GM12891 (cell line): ENCODE data around the gene CCDC59.
"Not testable (repeated sequence)": the region's sequence is repeated elsewhere in the genome, so short reads cannot be mapped to it uniquely, and the experiment has no call there.

ENCODE experiments used
- DNase-seq: peaks from one replicate; pipeline ENCODE4 v3.0.0; 2011; ENCODE audit warnings: low spot score; ENCODE audit not compliant: insufficient read length
- FAIRE-seq: peaks from 2 replicates; lab custom pipeline; 2011; peaks lifted over from hg19 to GRCh38; lab: Jason Lieb, UNC
- PAX5 ChIP-seq: IDR thresholded peaks from 2 replicates; pipeline ENCODE4 v1.6.1; 2011; ENCODE audit warnings: low read length, moderate library complexity, mild to moderate bottlenecking; ENCODE audit not compliant: insufficient read depth, severe bottlenecking
- POLR2A ChIP-seq: IDR thresholded peaks from 2 replicates; pipeline ENCODE4 v1.6.1; 2011; ENCODE audit warnings: low read depth, low read length, control low read depth
- POLR2AphosphoS5 ChIP-seq: IDR thresholded peaks from 2 replicates; pipeline ENCODE4 v1.6.1; 2011; ENCODE audit warnings: low read depth, low read length, control low read depth
- POU2F2 ChIP-seq: IDR thresholded peaks from 2 replicates; pipeline ENCODE4 v1.6.1; 2011; ENCODE audit warnings: low read depth, mild to moderate bottlenecking, control low read depth, low read length, moderate library complexity
- SPI1 ChIP-seq: IDR thresholded peaks from 2 replicates; pipeline ENCODE4 v1.6.1; 2011; ENCODE audit warnings: low read depth, low read length, control low read depth
- TAF1 ChIP-seq: IDR thresholded peaks from 2 replicates; pipeline ENCODE4 v1.6.1; 2011; ENCODE audit warnings: low read depth, low read length, control low read depth

Gene CCDC59

GRCh38 chr12:82361461-82361915 lies 3.3 kb upstream of the CCDC59 start:
- no peak for FAIRE-seq
- TF ChIP-seq POLR2AphosphoS5 (no peak), POLR2A (no peak), PAX5 (no peak), TAF1 (no peak)
- no peak for DNase-seq

- not testable (repeated sequence) for FAIRE-seq, DNase-seq
Observed at GRCh38 chr12:82360834-82361233, 2.6 kb upstream of the CCDC59 start.

DNA sequence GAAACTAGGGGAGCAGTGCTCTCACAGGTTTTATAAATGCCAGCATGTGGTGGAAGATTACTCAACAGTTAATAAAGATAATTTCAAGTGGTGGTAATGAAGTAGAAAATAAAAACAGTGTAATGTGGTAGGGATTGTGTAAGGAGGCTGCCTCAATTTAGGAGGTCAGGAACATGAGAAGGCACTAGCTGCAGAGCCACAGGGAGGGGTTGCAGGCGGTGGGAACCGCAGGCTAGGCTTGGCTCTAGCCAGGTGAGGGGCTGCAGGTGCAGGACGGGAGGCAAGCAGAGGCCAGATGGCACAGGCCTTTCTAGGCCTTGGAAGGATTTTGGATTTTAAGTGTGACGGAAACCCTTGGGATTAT lies 910 bp upstream of the CCDC59 start:
- FAIRE-seq: no peak
- no peak for DNase-seq
- TF ChIP-seq PAX5 (no peak), POLR2AphosphoS5 (no peak), POU2F2 (no peak), SPI1 (no peak), TAF1 (no peak), POLR2A (no peak)

DNA sequence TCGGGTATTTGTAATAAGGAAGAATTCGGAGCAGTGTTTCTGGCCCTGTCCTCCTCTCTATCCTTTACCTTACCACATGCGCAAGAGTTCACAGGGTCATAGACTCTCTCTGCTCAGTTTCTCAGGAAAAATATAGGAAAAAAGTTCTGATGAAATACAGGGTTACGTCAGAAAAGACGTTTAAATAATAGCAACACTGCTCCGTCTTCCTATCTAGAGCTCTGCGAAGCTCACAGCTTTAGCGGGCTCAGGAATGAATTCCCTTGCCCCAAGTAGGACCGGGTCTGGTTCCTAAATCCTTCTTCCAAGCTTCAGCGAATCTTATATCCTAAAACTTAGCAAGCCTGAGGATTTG lies 365 bp downstream of the CCDC59 start:
- no peak for TF ChIP-seq POU2F2
- no peak for TF ChIP-seq PAX5
- TF ChIP-seq POLR2A: no peak
- FAIRE-seq: no peak
- no peak for DNase-seq

GRCh38 chr12:82357340-82357739 lies 847 bp downstream of the CCDC59 start:
- FAIRE-seq (no peak), DNase-seq (no peak)
- no peak for TF ChIP-seq TAF1
- TF ChIP-seq POLR2AphosphoS5: no peak
- TF ChIP-seq POLR2A: no peak
- TF ChIP-seq POU2F2: no peak
- no peak for TF ChIP-seq PAX5
- no peak for TF ChIP-seq SPI1

DNA sequence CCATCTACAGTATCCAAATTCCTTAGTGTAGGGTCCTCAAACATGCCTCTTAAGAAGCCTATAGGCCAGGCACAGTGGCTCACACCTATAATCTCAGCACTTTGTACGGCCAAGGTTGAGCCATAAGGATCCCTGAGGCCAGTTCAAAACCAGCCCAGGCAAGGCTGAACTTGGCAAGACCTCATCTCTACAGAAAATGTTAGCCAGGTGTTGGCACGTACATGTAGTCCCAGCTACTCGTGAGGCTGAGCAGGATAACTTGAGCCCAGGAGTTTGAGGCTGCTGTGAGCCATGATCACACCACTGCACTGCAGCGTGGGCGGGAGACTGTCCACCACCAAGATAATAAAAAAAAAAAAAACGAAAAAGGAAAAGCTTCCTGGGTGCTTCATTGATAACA lies 6.8 kb downstream of the CCDC59 start:
- DNase-seq: no peak
- no peak for FAIRE-seq
- TF ChIP-seq PAX5: no peak
- TF ChIP-seq POLR2A: no peak
- no peak for TF ChIP-seq SPI1
- TF ChIP-seq POU2F2: no peak
- no peak for TF ChIP-seq POLR2AphosphoS5
- no peak for TF ChIP-seq TAF1

DNA sequence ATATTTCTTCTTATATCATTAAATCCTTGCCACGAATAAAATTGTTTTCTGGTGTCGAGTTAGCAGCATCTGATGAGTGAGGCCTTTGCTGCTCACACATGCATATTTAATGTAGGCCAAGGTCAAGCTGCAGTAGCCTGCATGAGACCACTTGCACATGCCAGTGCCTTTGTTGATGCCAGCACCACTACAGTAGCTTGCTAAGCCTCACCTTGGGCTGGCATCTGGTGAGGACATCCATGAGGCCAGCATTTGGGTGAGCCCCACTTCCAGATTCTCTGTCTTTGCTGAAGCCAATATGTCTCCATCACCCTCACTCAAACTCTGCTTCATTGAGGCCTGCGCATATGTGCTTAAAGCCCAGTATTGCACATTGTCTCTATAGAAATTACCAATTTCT lies 8.0 kb downstream of the CCDC59 start:
- TF ChIP-seq SPI1 (no peak), POLR2AphosphoS5 (no peak), TAF1 (no peak), POU2F2 (no peak), POLR2A (no peak), PAX5 (no peak)
- FAIRE-seq (no peak), DNase-seq (no peak)

- no peak for DNase-seq
- TF ChIP-seq SPI1 (no peak), POLR2A (no peak), TAF1 (no peak), PAX5 (no peak), POU2F2 (no peak), POLR2AphosphoS5 (no peak)
Observed at GRCh38 chr12:82329508-82329907, 28.7 kb downstream of the CCDC59 start.

GRCh38 chr12:82327861-82328260 lies 30.3 kb downstream of the CCDC59 start:
- DNase-seq (no peak), FAIRE-seq (no peak)
- no peak for TF ChIP-seq POLR2A
- no peak for TF ChIP-seq PAX5

More at GRCh38 chr12:82329508-82329907, 28.7 kb downstream of the CCDC59 start:
- FAIRE-seq: no peak

GRCh38 chr12:82326905-82327503 lies 31.2 kb downstream of the CCDC59 start:
- FAIRE-seq (no peak), DNase-seq (no peak)
- TF ChIP-seq POLR2AphosphoS5 (no peak), SPI1 (no peak), TAF1 (no peak), POLR2A (no peak), POU2F2 (no peak), PAX5 (no peak)
